Hematopoietic multipotent progenitor cell treated with erythropoietin and hydrocortisone succinate and interleukin-3 and kit ligand, for 8 days (in vitro differentiated cells): ENCODE data around the gene HFM1.
A peak's percentile ranks its signal among the peaks of the same experiment; 100 is the strongest.
"Not testable (repeated sequence)": the region's sequence is repeated elsewhere in the genome, so short reads cannot be mapped to it uniquely, and the experiment has no call there.

ENCODE experiments used
- DNase-seq: peaks from one replicate; pipeline ENCODE4 v3.0.0-alpha.2; 2015

Gene HFM1

DNA sequence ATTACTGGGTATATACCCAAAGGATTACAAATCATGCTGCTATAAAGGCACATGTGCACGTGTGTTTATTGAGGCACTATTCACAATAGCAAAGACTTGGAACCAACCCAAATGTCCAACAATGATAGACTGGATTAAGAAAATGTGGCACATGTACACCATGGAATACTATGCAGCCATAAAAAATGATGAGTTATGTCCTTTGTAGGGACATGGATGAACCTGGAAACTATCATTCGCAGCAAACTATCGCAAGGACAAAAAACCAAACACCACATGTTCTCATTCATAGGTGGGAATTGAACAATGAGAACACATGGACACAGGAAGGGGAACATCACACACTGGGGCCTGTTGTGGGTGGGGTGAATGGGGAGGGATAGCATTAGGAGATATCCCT lies 32.4 kb downstream of the HFM1 start:
- DNase-seq: not testable (repeated sequence)

DNA sequence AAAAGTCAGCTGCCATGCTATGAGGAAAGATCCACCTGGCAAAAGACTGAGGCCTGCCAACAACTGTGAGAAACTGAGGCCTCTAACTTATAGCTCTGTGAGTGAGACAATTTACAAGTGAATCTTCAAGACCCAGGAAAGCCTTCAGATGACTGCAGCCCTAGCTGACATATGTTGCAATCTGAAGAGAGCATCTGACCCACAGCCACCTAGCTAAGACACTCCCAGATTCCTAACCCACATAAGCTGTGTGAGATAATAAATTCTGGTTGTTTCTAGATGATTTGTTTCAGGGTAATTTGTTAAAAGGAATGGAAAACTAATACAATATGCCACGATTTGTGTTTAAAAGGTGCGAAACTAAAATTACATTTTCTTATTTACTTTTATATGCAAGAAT lies 55.1 kb downstream of the HFM1 start:
- DNase-seq: peak; percentile 27

DNA sequence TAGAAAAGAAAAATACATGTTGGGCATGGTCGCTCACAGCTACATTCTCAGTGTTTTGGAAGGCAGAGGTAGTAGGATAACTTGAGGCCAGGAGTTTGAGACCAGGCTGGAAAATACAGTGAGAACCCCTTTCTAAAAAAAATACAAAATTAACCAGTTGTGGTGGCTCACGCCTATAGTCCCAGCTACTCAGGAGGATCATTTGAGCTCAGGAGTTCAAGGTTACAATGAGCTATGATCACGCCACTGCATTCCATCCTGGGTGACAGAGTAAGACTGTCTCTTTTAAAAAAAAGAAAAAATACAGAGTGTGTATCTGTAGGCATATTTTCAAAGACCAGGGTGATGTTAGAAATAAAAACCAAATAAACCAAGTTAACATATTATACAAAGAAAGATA lies 57.8 kb downstream of the HFM1 start:
- DNase-seq: no peak

DNA sequence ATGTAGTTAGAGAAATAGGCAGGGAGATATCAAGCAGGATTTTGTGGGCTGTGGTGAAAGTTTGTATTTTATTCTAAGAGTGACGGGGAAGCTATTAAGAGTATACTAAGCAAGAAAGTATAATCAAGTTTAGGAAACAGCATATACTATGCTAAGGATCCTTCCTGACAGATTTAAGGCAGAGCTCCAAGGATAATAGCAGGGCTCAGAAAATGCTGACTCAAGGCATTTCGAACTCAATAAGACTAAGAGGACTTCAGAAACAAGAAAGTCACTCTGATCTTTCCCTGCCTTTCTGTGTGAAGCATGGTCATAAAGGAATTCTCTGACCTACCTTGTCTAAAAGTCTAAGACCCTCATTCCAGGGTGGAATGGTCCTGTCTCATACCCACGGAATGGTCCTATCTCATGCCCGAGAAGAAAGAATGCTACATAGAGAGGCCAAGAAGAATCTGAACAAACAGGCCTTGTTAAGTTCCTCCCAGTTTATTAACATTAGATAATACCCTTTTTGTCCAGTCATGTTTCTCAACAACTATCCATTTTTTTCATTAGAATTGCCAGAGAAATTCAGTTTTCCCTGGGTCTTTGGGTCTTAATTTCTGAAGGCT lies 59.1 kb downstream of the HFM1 start:
- no peak for DNase-seq

DNA sequence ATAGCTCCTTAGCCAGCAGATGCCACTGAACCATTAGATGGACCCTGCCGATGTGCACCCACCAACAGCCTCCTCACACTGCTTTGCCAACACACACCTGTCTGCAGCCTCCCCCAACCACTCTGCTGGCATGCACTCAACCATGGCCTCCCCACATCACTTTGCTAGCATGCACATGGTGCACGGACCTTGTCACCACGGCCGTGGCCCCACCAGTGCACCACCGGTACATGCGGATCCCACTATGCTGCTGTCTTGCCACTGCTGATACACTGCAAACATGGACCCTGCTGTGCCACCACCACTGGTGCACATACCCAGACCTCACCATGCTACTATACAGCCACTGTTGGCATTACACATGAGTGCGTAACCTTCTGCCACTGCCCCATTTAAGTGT lies 66.1 kb downstream of the HFM1 start:
- no peak for DNase-seq

DNA sequence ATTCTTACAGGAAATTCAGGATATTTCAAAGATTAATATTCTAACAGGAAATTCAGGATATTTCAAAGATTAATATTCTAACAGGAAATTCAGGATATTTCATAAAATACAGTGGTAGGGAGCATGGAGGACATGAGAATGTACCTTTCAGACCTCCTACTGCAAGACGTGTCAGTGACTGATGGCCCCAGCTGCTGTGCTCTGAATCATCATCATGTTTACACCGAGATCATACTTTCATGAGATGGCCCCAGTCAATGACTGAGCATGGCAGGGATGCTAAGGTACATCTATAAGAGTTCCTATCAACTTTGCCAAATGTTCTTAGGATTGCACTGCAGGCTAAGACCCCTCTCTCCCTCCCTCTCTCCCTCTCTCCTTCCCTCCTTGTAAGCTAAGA lies 69.0 kb downstream of the HFM1 start:
- no peak for DNase-seq

DNA sequence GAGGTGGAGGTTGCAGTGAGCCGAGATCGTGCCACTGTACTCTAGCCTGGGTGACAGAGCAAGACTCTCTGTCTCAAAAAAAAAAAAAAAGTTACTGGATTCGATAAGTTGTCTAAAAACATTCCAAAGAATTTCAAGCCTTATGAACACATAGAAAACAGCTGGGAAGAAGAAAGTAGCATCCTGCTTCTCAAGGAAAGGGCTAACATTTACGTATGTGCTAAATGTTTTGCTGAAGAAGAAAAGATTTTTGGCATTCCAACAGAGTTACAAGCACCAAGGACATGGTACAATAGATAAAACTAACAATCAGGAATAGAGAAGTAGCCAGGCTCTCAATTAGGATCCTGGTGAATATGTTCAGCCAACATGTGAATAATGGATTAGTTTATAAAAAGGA lies 69.8 kb downstream of the HFM1 start:
- DNase-seq: no peak

DNA sequence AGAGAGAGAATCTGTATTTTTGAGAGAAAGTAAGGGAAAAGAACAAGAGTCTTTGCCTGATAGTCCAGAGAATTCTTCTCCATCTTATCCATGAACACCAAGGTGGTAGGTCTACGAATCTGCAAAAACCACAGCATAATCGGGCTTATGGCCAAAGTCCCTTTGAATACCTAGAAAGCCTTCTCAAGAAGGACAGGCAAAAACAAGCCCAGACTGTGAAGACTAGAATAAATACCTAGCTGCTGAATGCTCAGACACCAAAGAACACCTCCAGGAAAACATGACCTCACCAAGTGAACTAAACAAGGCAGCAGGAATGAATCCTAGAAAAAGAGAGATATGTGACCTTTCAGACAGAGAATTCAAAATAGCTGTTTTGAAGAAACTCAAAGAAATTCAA lies 79.2 kb downstream of the HFM1 start:
- no peak for DNase-seq

DNA sequence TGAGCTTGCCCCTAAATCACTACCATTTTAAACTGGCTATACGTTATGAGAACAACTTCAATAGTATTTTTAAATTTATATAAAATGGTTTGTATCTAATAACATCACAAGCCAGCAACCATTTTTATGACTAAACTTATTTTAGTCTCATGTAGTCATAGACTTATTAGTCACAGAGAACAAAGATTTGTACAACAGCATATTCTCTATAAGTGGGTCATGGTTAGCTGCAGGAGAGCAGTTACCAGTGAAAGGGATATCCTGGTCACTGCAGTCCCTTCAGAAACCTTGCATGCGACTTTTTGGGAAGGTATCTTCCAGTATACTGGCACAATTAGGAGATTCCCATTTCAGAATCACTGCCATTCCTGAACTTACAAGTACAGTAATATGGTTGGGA lies 90.0 kb downstream of the HFM1 start:
- DNase-seq: no peak

DNA sequence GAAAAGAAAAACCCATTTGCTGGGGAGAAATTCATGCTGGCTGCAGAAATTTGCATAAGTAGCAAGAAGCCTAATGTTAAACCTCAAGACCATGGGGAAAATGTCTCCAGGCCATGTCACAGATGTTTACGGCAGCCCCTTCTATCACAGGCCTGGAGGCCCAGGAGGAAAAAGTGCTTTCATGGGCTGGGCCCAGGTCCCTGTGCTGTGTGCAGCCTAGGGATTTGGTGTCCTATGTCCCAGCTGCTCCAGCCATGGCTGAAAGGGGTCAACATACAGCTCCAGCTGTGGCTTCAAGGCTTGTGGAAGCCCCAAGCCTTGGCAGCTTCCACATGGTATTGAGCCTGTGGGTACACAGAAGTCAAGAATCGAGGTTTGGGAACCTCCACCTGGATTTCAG lies 93.0 kb downstream of the HFM1 start:
- DNase-seq: no peak

DNA sequence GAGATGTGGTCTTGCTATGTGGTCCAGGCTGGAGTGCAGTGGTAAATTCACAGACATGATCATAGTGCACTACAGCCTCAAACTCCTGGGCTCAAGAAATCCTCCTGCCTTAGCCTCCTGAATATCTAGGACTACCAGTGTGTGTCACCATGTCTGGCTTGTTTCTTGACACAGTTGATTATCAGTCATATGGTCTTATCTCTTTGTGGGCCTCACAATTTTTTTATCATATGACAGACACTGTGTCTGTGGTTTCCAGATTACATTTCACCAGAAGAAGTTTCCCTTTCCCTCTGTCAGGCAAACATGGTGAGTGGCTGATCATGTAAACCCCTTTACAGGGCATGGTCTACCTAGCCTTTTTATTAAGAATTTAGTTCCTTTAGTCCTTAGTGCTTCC lies 96.1 kb downstream of the HFM1 start:
- DNase-seq: peak; percentile 47

DNA sequence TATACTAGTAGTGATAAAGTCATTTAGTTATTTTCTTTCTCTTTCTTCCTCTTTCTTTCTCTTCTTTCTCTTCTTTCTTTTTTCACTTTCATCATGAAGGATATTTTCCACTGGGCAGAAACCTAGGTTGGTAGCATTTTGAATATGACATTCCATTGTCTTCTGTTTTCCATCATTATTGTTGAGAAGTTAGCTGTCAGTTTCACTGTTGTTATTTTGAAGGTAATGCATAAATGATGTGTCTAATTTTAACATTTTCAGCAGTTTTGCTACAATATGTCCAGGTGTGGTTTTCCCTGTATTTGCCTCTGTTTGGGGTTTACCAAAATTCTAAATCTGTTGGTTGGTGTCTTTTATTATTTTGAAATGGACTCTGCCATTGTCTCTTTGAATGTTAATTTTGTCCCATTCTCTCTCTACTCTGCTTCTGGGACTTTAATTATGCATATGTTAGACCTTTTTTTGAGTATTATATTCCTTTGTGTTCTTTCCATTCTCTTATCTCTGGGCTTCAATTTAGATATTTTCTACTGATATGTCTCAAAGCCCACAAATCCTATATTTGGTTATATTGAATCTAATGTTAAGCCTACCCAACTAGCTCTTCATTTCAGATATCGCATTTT lies 96.7 kb downstream of the HFM1 start:
- DNase-seq: no peak

DNA sequence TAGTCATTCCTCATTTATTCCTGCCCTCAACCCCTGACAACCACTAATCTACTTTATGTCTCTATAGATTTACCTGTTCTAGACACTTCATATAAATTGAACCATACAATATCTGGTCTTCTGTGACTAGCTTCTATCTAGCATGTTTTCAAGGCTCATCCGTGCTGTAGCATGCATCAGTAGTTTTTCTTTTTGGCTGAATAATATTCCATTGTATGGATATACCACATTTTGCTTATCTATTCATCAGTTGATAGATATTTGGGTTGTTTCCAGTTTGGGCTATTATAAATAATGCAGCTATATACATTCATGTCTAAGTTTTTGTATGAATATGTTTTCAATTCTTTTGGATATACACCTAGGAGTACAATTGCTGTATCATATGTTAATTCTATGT lies 101.5 kb downstream of the HFM1 start:
- DNase-seq: no peak

DNA sequence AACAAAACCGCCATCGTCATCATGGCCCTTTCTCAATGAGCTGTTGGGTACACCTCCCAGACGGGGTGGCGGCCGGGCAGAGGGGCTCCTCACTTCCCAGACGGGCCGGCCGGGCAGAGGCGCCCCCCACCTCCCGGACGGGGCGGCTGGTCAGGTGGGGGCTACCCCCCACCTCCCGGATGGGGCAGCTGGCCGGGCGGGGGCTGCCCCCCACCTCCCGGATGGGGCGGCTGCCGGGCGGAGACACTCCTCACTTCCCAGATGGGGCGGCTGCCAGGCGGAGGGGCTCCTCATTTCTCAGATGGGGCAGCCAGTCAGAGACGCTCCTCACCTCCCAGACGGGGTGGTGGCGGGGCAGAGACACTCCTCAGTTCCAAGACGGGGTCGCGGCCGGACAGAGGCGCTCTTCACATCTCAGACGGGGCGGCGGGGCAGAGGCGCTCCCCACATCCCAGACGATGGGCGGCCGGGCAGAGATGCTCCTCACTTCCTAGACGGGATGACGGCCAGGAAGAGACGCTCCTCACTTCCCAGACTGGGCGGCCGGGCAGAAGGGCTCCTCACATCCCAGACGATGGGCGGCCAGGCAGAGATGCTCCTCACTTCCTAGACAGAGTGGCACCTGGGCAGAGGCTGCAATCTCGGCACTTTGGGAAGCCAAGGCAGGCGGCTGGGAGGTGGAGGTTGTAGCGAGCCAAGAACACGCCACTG lies 115.6 kb downstream of the HFM1 start:
- DNase-seq: not testable (repeated sequence)

DNA sequence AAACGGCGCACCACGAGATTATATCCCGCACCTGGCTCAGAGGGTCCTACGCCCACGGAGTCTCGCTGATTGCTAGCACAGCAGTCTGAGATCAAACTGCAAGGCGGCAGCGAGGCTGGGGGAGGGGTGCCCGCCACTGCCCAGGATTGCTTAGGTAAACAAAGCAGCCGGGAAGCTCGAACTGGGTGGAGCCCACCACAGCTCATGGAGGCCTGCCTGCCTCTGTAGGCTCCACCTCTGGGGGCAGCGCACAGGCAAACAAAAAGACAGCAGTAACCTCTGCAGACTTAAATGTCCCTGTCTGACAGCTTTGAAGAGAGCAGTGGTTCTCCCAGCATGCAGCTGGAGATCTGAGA lies 117.7 kb downstream of the HFM1 start:
- not testable (repeated sequence) for DNase-seq

DNA sequence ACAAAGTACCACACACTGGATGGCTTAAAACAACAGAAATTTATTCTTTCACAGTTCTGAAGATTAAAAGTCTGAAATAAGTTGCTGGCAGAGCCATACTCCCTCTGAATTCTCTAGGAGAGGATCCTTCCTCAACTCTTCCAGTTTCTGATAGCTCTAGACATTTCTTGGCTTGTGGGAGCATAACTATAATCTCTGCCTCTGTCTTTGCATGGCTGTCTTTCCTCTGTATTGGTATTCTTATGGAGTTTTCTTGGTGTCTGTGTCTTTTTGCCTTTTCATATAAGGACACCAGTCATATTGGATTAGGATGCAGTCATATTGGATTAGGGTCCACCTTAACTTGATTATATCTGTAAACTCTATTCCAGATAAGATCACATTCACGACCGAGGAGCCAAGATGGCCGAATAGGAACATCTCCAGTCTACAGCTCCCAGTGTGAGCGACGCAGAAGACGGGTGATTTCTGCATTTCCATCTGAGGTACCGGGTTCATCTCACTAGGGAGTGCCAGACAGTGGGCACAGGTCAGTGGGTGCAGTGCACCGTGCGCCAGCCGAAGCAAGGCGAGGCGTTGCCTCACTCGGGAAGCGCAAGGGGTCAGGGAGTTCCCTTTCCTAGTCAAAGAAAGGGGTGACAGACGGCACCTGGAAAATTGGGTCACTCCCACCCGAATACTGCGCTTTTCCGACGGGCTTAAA lies 118.2 kb downstream of the HFM1 start:
- DNase-seq: not testable (repeated sequence)

DNA sequence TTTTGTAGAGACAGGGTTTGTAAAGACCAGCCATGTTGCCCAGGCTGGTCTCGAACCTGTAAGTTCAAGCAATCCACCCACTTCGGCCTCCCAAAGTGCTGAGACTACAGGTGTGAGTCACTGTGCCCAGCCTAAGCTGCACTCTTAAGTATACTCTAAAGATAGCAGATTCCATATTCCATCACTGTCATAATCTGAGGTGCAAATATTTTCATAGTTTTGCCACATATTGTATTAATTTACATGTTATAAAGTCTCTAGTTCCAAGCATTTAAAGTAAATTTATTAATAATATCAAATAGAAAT lies 121.3 kb downstream of the HFM1 start:
- no peak for DNase-seq

DNA sequence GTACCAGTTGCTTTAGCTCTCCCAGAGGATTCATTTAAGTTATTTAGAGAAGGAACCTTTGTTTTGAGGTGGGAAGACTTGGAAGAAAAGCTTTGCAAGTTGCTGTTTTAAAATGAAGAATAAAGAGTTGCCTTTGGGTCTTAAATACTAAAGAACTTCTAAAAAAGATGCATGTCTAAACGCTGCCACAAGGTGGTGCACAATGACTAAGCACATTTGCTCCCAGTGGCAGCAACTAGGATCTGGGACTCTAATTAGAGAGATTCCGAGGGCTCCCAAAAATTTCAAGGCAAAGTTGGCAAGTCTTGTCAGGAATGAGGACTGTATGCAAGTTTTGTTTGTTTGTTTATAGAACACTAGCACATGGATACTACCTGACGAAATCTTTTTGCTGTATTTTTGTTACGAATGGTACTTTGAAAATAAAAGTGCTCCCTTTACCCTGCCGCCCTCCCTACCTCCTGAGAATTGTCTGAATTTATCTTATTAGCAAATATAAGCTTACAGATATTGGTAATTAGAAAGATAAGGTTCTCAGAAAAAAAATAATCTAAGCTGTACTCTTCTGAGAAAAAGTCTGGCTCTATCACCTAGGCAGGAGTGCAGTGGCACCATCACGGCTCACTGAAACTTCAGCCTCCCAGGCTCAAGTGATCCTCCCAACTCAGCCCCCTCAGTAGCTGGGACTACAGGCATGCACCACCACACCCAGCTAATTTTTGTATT lies 121.8 kb downstream of the HFM1 start:
- peak; percentile 75 for DNase-seq

DNA sequence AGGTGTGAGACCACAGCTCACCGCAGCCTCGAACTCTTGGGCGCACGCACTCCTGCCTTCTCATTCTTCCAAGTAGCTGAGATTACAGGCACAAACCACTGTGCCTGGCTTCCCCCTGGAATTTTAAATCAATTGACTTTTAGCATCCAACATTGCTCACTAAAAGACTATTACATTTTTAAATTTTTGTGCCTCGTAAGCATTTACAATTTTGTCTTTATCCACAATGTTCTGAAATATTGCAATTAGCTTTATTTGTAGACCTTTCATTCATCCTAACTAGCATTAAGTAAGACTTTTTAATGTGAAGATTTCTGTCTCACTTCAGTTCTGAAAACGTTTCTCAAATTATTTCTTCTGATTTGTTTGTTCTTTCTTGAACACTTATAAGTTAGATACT lies 122.9 kb downstream of the HFM1 start:
- DNase-seq: no peak

DNA sequence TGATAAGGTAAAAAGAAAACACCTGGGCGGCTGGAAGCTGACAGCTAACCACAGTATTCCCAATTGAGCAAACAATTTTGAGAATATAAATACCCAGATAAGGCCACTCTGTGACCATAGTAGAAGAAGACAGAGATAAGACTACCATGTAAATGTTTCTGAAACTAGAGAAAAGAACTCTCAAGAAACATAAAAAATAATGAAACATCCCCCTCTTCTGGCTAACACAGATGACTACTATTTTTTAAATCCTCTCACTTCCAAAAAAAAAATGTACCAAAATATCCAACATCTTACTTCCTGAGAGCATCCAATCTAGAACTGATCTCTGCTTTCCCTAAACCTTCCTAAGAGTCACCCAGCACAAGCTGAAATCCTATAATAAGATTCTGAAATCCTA lies 125.9 kb downstream of the HFM1 start:
- peak; percentile 52 for DNase-seq

DNA sequence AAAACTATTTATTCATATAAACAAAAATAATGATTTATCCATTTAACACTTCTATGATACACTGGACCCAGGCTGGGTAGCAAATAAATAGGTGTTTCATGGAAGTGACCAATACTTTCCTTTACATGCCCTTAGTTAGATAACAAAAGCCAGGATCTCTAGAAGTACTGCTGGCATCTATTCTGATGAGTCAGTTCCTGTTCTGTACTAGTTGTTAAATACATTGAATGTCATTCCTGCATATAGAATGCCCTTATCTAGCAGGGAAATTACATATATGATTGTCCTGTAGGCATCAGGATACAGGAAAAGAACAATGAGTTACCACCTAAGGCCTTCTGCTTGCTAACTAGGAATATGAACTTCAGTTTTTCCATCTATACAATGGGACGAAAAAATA lies 130.8 kb downstream of the HFM1 start:
- DNase-seq: no peak

DNA sequence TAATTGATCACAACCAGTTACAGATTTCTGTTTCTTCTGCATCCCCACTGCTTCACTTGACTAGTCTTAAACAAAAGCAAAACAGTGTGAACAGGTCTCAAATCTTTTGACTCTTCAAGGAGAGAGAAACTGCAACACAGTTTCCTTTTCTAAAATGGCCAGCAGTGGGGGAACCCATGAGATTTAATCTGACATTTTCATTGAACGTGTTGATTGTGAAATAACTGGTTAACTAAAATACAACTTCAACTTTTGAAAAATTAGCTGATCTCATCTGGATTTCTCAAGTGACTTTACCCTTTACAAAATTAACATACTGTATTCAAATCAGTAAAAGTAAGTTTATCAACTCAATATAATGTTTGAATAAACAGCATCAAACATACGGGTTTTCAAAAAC lies 143.0 kb downstream of the HFM1 start:
- DNase-seq: no peak

DNA sequence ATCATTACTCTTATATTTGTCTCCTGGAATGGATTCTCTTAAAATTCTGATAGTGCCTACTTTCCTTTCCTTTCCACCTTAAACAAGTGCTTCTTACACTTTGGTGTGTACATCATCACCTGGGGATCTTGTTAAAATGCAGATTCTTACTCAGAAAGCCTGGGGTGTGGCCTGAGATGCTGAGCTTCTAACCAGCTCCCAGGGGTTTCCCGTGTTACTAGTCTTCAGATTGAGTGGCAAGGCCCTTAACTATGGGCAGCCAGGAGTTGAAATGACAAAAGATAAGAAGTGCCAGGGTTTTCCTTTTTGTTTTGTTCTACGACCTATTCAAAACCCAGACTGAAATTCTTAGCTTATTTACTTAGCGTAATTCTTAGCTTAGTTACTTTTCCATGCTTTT lies 159.2 kb downstream of the HFM1 start:
- no peak for DNase-seq

DNA sequence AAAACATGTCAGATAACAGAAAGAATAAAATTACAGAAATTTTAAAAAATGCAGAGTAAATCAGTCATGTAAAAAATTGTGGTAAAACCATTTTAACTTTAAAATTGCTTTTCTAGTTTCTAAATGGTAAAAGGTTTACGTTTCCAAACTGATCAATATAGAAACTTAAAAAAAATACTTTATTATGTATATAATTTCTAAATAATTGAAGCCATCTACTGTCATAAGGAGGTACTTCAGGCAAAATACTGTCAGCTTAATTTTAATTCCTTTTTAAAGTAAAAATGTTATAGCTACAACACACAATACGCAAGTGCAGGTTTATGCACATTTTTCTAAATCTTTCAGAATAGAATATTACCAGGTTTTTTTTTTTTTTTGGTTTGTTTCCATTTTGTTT lies 159.9 kb downstream of the HFM1 start:
- DNase-seq: no peak
